GM20431 (cell line): ENCODE data around the gene PLA2G6.

Experiments
- in situ Hi-C: fragments of 300-500 bp; cut with MseI, MboI; formaldehyde crosslinking; loops from one replicate; pipeline ENCODE4 v1.15.0; 2020; ENCODE audit warnings: low sequenced_read_pairs; ENCODE audit not compliant: unreplicated experiment

The PLA2G6 gene, protein sequence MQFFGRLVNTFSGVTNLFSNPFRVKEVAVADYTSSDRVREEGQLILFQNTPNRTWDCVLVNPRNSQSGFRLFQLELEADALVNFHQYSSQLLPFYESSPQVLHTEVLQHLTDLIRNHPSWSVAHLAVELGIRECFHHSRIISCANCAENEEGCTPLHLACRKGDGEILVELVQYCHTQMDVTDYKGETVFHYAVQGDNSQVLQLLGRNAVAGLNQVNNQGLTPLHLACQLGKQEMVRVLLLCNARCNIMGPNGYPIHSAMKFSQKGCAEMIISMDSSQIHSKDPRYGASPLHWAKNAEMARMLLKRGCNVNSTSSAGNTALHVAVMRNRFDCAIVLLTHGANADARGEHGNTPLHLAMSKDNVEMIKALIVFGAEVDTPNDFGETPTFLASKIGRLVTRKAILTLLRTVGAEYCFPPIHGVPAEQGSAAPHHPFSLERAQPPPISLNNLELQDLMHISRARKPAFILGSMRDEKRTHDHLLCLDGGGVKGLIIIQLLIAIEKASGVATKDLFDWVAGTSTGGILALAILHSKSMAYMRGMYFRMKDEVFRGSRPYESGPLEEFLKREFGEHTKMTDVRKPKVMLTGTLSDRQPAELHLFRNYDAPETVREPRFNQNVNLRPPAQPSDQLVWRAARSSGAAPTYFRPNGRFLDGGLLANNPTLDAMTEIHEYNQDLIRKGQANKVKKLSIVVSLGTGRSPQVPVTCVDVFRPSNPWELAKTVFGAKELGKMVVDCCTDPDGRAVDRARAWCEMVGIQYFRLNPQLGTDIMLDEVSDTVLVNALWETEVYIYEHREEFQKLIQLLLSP

DNA sequence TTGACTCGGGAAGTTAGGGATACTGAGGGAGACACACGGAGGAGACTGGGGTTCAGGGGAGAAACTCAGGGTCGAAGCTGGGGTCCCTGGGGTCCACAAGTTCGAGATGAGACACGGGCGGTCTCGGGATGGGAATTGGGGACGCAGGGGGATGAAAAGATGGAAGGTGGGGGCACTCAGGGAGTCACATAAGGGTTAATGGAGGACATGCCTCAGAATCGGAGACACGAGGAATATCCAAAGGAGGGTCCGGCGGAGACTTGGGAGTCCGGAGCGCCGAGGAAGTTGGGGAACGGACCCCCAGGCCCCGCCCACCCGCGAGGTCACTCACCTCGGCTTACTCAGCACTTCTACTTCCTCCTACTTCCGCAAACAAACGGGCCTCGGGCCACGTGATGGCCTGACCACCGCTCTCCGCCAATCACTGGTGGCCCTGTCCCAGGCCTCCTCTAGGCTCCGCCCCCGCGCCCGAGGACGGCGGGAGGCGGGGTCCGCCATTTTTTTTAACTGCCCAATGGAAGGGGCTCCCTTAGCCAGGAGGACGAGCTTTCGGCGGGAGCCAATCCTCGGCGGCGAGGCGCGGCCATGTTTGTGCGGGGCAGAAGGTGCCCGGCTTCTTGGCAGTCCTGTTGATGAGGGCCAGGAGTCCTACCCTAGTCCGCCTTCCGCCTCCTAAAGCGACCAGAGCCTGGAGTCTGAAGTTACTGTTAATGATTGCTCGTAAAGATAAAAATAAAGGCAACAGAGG, at the start of gene PLA2G6:
Gene PLA2G6, minus strand, starts transcription at position 378 of the 748 bp plus-strand sequence. CDS start 12,404 bp downstream, outside the sequence.
- in situ Hi-C loops, result no loop called here

DNA sequence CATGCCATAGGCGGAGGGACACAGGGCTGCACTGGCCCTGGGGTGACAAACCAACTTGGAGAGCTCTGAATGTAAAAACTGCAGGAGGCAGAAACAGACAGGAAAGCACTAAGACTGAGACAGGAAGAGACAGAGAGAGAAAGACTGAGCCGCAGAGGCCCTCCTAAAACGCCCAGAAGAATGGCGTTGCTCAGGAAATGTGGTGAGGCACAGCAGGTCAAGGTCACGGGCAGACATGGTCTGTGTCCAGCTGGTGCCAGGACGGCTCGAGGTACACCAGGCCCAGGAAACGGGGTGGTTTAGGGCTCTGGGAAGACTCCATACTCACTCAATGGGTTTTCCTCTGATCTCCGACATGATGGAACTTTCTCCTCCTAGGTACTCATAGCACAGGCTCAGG, 49.3 kb upstream of the PLA2G6 start:
- in situ Hi-C loops, result no loop called here

DNA sequence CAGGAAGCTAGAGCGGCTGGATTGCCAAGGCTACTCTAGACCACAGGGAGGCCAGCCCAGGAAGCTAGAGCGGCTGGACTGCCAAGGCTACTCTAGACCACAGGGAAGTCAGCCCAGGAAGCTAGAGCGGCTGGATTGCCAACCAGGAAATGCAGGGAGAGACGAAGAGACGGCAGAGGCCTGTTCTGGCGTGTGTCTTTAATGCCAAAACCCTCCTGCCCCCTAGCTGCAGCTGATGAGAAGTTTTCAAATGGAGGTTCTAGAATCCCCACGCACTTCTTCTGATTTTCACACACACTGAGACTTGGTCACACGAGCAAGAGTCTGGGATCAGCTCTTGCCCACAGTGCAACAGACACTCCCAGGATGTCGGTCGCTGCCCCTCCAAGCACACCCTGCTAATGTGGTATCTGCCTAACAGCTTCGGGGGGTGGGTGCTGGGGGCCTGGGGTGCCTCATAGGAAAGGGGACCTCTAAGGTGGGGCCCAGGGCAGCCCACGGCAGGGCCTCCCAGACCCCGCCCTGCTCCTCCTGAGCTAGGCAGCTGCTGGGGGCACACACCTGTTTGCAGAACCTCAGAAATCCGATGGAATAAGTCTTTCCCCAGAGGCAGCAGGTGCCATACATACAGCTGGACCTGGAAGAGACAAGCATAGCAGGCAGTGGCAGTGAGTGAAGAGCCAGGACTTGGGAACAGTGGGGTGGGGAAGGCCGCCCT, 48.6 kb upstream of the PLA2G6 start:
- in situ Hi-C loops, result no loop called here

DNA sequence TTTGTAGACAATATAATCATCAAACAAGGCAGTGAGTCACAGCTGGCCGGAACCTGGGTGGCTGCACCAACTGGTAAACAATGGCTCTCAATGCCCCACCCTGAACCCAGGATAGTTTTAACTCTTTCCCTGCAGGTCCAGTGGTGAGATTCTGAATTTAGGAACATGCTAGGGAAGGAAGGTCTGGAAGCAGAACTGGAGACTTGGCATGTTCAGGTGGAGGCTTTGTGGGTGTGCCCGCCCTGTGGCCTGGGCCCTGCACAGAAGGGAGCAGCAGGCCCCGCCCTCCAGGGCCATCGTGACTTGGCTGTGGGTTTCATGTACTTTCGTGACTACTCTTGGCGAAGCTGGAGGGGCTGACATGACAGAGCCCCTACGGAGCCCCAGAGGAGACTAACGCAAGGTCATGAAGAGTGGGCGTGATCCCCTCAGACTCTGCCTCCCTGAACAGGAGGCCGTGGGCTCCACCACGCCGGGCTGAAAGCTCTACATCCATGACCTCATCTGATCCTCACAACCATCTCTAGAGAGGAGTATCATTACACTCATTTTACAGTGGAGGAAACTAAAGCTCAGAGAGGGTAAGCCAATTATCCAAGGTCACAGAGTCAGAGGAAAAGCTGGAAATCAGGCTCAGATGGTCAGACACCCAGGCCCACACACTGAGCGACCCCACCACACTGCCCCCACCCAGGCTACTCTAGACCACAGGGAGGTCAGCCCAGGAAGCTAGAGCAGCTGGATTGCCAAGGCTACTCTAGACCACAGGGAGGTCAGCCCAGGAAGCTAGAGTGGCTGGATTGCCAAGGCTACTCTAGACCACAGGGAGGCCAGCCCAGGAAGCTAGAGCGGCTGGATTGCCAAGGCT, 47.5 kb upstream of the PLA2G6 start:
- in situ Hi-C loops, result no loop called here

DNA sequence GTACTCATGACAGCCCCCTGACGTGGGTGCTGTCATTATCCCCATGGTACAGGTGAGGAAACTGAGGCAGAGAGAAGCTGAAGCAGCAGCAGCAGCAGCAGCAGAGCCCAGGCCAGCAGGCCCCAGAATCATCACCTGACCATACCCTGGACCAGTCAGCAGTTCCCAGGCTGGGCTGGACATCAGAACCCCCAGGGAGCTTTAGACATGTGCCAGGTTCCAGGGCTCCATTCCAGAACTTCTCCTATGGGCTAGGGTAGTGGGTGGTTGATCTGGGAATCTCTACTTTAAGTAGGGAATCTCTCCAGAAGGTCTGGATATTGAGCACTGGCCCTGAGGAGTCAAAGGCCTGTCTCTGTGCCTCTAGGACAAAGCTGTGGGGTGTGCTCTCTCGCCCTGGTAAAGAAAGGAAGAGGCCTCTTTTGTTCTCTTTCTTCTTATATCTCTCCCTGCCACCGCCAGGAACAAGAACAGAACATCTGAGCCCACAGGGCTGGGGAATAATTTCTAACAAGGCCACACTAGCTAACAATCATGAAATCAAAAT, 46.8 kb upstream of the PLA2G6 start:
- in situ Hi-C loops, result no loop called here

DNA sequence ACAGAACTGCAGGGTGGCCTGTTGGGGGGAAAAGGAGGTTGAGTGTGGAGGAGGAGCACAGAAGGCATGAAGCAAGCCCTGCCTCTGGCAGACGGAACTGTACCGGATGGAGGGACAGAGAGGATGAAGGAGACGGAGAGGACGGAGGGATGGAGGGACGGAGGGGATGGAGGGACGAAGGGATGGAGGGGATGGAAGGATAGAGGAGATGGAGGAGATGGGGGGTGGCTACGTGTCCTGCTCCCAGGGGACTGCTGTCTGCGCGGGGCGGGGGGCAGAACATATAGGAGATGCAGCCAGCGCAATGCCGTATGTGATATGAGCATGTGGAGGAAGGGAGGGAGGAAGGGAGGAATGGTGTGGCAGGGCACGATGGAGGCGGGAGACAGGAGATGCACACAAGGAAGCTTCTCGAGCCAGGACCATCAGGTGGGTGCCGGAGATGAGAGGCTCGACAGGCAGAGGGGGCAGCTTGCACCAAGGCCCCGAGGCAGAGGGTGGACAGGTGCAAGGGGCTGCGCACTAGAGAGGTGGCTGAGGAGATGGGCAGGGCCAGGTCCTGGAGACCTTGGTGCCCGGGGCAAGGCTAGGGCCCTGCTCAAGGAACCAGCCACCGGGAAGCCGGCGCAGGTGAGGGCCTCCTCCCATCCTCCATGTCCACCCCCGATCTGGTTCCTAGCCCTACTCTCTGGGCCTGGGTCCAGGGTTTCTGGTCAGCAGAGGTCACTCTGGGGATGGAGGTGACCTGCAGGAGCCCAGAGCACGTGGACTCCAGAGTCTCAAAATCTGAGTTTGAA, 45.4 kb upstream of the PLA2G6 start:
- in situ Hi-C loops, result no loop called here

DNA sequence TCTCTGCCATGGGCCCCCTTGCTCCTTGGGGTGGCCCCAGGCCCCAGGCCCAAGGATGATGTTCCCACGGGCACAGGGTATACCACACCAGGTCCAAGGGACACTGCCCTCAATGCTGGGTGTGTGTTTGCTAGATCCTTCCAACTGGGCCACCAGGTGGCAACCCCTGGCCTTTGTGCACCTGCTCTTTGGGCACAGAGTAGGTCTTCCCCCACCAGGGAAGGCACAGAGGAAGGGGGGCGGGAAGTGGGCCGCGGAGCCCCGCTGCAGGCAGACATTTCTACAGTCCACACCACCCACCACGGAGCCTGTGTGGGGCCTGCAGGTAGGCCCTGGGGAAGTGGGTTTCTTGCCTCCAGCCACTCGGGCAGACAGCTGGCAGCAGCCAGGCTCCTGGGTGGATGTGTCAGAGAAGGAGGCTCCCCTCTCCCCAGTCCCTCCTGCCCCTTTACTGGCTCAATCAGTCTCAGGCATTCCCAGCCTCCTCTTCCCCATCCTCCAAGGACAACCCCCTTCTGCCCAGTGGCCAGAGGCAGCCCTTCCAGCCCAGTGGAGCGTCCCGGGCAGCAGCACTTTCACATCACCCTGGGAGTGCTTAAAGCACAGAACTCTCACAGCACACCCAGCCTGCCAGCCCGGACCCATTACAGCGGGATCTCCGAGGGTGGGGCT, 41.8 kb upstream of the PLA2G6 start:
- in situ Hi-C loops, result no loop called here

DNA sequence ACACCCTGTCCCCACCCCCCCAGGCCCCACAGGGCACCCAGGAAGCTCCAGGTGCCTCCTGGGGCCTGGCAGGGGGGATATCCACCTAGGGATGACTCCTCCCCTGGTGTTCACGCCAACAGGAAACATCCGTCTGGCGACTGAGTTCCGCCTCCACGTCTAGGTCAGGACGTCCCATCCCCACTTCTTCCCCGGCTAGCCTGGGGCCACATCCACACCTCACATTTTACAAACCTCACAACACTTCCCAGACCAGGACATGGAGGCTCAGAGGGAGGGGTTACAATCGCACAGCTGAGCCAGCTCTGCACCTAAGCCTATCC, 41.1 kb upstream of the PLA2G6 start:
- in situ Hi-C loops, result no loop called here

DNA sequence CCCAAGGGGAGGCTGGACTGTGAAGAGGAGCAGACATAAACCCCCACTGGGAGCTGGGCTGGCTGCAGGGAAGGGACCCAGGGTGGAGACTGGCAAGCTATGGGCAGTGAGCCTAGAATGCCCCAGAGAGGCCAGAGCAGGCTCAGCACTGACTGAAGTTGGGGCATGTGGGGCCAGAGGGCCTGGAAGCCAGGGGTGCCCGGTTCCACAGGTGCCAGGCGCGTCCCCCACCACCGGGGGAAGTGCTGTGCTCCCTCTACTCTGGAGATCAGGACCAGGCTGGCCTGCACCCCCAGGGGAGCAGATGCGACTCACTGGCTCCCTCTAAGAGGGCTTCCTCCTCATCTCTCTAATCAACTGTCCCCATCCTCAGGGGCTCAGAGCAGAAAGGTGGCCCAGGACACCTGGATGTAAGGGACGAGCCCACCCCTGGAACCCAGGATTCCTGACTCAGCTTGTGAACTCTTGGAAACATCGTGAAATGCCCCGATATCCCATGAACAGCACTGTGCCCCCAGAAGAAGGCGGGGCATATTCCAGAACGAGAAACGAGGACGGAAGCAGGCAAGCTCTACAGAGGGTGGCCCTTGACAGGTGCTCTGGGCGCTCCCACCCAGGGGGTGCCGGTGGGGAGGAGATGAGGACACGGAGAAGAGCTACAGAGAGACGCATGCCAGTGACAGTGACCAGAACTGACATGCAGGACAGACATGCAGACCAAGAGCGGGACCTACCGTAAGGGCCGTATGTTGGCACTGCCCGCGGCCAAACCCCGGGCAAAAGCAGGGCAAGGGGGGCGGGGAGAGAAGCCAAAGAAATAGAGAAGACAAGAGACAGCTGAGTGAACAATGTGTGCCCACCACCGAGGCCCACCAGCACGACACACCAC, 40.5 kb upstream of the PLA2G6 start:
- in situ Hi-C loops, result no loop called here

DNA sequence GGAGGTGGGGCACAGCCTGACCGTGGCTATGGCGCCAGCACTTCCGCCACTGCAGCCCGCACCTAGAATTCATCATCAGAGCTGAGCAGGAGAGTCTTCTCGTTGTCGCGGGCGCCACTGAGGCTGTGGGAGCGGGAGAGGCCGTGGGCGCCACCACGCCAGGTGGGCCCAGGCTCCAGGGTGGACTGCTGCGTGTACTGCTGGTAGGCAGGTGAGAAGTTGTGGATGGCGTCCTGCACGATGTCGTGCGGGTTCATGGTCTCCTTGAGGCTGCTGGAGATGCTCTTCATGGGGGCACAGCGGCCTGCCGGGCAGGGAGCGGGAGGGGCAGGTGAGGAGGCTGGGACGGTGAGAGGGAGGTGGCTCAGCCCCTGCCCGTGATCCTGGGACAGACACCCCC, 39.8 kb upstream of the PLA2G6 start:
- in situ Hi-C loops, result no loop called here

DNA sequence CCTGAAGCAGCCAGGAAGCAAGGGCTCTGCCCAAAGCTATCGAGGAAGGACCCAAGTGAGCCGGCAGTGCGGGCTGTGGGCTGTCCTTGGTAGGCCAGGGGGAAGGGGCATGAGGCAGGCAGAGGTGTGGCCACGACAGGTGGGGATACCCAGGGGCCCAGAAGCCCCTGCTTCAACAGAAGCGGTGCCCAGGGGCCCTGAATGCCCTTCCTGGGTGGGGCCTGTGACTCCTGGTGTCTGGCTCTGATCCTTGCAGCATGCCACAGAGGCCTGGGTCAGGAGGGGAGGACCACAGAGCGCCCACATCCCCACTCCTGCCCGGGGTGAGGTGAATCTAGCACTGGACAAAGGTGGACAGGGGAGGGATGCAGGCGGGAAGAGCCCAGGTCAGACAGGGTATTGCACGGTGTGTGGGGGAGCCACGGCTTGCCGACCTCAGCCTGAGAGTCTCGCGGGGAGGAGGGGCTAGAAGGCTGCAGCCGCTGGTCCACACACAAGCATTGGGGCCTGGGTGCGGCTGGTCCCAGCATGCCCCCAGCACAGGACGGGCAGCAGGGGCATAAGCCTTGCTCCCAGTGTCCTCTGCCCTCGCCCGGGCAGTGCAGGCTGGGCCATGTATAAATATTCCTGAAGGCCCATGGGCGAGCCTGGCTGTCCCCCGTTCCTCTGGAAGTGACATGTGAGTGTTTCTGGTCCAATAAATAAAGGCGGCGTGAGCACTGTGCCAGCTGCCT, 39.2 kb upstream of the PLA2G6 start:
- in situ Hi-C loops, result no loop called here

DNA sequence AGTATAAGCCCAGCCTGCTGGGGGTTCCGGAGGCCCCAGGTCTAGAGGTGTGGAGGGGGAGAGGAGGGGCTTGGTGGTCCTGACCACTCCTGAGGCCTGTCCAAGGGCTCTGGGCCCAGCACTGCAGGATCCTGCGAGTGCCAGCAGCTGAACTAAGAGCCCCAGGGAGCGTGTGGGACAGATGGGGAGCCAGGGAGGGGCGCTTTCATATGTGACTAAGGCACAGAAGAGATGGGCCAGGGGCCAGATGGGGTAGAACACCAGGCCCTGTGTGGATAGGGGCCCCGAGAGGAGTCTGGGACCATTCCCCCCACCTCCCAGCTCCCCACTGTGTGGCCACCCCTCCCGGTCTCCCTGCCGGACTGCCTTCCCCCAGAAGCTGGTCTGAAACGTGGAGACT, 38.5 kb upstream of the PLA2G6 start:
- in situ Hi-C loops, result no loop called here

DNA sequence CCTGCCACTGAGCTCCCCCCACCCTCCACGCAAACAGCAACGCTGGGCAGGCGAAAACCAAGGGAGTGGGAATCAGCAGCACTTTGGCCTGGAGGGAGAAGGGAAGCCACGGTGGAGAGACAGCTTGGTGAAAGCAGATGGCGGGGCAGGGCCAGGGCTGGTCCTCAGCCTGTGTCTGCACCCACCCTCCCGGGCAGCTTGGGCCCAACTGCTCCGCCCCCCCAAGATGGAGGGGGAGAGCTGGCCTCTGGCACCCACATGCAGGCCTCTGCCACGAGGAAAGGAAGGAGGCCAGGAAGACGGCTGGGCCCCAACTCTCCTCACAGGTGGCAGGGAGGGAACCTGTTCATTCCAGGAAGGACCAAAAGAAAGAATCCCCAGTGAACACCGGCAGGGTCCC, 38.0 kb upstream of the PLA2G6 start:
- in situ Hi-C loops, result no loop called here

DNA sequence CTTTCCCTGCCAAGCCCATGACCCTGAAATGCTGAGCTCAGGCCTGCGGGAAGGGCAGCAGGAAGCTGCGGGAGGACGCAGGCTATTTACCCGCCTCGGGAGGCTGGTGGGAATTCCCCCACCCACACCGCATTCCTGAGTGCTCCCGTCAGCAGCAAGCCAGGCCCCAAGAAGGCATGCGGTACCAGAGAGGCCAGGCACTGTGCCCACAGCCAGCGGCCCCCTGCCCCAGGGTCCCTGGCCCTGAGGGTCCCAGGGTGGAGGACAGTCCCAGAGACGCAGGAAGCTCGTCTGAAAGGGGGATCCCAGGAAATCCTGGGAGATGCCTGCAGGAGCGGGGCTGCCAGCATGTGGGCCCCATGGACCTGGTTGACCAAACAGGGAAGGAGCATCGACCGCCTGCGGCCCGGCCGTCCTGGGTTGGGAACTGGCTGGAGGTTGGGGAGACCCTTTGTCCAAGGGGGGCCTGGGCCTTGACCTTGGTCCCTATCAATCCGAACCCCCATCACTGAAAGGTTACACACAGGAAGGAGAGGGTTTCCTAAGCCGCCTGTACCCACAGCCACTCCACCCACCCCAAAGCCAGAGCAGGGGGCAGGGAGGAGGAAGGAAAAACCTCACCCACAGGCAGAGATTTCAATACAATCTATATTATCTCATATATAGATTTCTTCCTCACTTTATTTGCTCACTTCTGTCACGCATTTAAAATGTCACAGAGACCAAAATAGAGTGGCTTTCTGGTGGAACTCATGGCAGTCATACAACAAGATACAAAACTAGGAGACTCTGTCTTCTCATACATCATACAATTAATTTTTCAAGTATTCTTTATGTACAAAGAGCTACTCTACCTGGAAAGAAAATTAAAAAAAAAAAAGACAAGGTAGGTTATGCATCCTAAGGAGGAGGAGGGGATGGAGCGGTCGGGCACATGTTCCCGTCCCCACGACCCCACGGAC, 37.3 kb upstream of the PLA2G6 start:
- in situ Hi-C loops, result no loop called here
